ENCODE results near the gene RRAS. TPM values are rescaled to one million over a fixed set of nuclear protein-coding genes. Genes with fewer than 3 reads are reported as not detected.

The RRAS gene
- total RNA-seq, 1 donor from 2014 or later, result 4.7 TPM

DNA sequence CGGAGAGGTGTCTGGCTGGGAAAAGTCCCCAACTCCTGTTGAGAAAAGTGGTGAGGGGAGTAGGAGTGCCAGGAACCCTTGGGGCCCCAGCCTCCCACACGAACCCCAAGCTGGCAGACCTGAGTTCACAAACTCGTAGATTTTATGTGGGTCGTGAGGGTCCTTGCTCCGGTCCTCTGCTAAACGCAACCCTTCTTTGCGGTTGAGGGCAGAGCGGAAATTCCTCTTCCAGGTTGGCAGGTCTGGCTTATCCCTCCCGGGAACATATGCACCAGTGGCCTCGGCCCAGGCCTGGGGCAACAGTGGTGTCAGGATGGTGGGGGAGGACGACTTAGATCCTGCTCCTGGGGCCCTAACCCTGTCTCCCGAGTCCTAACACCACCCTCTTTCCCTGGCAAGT, 23.3 kb upstream of the RRAS start:
- H3K9me3 Mint-ChIP-seq (ENCODE audit: unreplicated experiment), result peaks cover 8% of the 10 kb centered on the region
- TF ChIP-seq, protein P1, sequence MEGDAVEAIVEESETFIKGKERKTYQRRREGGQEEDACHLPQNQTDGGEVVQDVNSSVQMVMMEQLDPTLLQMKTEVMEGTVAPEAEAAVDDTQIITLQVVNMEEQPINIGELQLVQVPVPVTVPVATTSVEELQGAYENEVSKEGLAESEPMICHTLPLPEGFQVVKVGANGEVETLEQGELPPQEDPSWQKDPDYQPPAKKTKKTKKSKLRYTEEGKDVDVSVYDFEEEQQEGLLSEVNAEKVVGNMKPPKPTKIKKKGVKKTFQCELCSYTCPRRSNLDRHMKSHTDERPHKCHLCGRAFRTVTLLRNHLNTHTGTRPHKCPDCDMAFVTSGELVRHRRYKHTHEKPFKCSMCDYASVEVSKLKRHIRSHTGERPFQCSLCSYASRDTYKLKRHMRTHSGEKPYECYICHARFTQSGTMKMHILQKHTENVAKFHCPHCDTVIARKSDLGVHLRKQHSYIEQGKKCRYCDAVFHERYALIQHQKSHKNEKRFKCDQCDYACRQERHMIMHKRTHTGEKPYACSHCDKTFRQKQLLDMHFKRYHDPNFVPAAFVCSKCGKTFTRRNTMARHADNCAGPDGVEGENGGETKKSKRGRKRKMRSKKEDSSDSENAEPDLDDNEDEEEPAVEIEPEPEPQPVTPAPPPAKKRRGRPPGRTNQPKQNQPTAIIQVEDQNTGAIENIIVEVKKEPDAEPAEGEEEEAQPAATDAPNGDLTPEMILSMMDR (IDR thresholded peaks at IDR 0.05; ENCODE audit: partially characterized antibody, unreplicated experiment), result no peak
- no peaks in the 10 kb centered on the region for H3K36me3 Mint-ChIP-seq (ENCODE audit: unreplicated experiment)
- H3K4me1 Mint-ChIP-seq (ENCODE audit: low read depth, unreplicated experiment), result peaks cover 4% of the 10 kb centered on the region
- peaks cover 3% of the 10 kb centered on the region for H3K27me3 Mint-ChIP-seq (ENCODE audit: unreplicated experiment)
- H3K27ac Mint-ChIP-seq (ENCODE audit: unreplicated experiment), result no peak overlapping the region
- no peak overlapping the region for H3K4me3 Mint-ChIP-seq (ENCODE audit: unreplicated experiment)
- no peak for DNase-seq

DNA sequence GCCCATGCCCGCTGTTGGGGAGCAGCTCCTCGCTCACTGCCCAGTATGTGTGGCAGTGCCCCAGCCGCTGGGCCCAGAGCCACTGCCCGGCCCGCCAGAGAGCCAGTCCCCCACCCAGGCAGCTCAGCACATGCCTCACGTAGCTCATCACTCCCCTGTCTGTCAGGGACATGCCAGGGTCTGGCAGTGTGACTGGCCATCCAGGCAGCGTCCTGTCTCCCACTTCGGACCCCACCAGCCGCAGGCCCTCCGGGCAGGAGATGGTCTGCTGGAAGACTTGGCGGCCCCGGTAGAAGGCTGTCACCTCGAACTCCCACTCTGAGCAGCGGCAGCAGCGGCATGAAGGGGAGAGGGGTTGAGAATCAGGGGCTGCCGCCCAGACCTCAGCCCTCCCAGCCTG, 22.1 kb upstream of the RRAS start:
- Mint-ChIP-seq H3K9me3 (ENCODE audit: unreplicated experiment) (peaks cover 8% of the 10 kb centered on the region), H3K27me3 (ENCODE audit: unreplicated experiment) (peaks cover 6% of the 10 kb centered on the region), H3K4me3 (ENCODE audit: unreplicated experiment) (no peak overlapping the region), H3K27ac (ENCODE audit: unreplicated experiment) (no peak overlapping the region), H3K36me3 (ENCODE audit: unreplicated experiment) (no peaks in the 10 kb centered on the region), H3K4me1 (ENCODE audit: low read depth, unreplicated experiment) (peaks cover 7% of the 10 kb centered on the region)
- no peak for DNase-seq
- TF ChIP-seq, protein P1 (IDR thresholded peaks at IDR 0.05; ENCODE audit: partially characterized antibody, unreplicated experiment), result no peak

DNA sequence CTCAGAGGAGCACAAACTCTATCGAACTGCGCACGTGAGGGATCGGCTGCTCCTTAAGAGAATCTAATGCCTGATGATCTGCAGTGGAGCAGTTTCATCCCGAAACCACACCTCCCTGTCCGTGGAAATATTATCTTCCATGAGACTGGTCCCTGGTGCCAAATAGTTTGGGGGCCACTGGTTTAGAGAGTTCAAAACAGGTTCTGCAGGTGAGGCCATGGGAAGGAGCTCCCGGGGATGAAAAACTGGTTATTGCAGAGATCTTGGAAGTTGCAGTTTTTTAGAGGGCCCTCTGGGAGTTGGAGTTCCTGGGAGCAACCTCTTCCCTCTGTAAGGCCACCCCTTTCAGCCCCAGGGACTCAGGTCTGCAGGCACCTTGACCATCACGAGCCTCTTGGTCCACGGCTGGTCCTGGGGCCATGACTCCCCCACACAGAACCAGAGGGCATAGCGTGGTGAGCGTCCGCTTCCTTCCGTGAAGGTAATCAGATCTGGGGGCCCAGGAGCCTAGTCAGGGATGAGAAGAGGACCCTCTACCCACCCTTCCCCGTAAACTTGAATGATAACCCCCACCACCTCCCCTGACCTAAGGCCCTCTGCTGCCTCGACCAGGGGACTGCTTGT, 20.5 kb upstream of the RRAS start:
- Mint-ChIP-seq H3K4me3 (ENCODE audit: unreplicated experiment) (no peak overlapping the region), H3K36me3 (ENCODE audit: unreplicated experiment) (no peaks in the 10 kb centered on the region), H3K9me3 (ENCODE audit: unreplicated experiment) (peaks cover 8% of the 10 kb centered on the region), H3K27ac (ENCODE audit: unreplicated experiment) (no peak overlapping the region), H3K4me1 (ENCODE audit: low read depth, unreplicated experiment) (peaks cover 14% of the 10 kb centered on the region), H3K27me3 (ENCODE audit: unreplicated experiment) (peaks cover 8% of the 10 kb centered on the region)
- DNase-seq, result no peak
- TF ChIP-seq, protein P1 (IDR thresholded peaks at IDR 0.05; ENCODE audit: partially characterized antibody, unreplicated experiment), result no peak

DNA sequence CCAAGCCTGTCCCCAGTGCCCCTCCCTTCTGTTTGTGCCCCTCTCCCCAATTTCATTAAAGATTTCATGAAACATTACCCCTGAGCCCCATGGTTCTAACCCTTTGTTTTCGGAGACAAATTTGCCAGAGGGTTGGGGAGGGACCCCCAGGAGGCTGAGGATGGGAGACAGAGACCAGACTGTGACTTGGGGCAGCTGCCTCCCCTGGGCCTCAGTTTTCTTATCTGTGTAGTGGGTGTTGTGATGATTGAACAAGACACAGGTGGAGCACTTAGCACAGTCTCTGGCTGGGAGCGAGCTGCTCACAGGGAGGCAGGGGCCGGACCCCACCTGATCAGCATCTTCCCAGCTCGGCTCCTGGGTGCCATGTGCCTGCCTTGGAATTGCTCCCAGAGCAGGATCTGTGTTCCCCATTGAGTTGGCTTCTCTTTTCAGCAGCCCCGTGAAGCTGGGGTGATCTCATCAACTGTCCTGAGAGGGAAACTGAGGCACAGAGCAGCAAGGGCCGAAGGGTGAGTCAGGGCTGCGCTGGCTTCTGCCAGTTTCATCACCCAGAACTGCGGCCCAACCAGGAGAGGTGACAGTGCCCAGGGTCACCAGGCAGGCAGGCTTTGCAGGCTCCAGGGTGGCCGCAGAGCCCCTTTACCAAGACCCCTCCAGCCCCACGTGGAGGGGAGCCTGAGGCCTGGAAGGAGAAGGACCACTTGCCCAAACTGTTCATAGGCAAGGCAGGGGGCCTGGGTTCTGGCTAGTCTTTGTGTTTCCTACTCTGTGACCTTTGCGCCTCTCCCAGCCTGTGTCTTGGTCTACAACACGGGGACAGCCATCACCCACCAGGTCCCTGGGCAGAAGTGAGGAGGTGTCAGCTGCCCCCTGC, 18.9 kb upstream of the RRAS start:
- H3K9me3 Mint-ChIP-seq (ENCODE audit: unreplicated experiment), result peaks cover 6% of the 10 kb centered on the region
- no peak overlapping the region for H3K4me3 Mint-ChIP-seq (ENCODE audit: unreplicated experiment)
- TF ChIP-seq, protein P1 (IDR thresholded peaks at IDR 0.05; ENCODE audit: partially characterized antibody, unreplicated experiment), result no peak
- peaks cover 12% of the 10 kb centered on the region for H3K4me1 Mint-ChIP-seq (ENCODE audit: low read depth, unreplicated experiment)
- no peak for DNase-seq
- no peak overlapping the region for H3K27ac Mint-ChIP-seq (ENCODE audit: unreplicated experiment)
- H3K27me3 Mint-ChIP-seq (ENCODE audit: unreplicated experiment), result peaks cover 5% of the 10 kb centered on the region
- H3K36me3 Mint-ChIP-seq (ENCODE audit: unreplicated experiment), result no peaks in the 10 kb centered on the region

DNA sequence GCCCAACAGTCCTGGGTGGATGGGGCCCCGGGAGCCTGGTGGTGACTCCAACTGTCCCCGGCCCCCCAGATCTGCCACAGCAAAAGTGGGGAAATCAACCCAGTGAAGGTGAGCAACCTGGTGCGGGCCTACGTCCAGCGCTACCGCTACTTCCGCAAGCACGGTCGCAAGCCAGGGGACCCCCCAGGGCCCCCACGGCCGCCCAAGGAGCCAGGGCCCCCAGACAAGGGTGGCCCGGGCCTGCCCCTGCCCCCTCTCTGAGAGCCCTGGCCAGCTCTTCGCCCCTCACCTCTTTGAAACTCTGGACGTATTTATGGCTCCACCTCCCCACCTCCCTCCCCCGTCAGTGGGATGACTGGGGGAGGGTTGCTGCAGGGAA, 18.2 kb upstream of the RRAS start:
- TF ChIP-seq, protein P1 (IDR thresholded peaks at IDR 0.05; ENCODE audit: partially characterized antibody, unreplicated experiment), result no peak
- peaks cover 5% of the 10 kb centered on the region for H3K27me3 Mint-ChIP-seq (ENCODE audit: unreplicated experiment)
- H3K4me3 Mint-ChIP-seq (ENCODE audit: unreplicated experiment), result no peak overlapping the region
- no peak for DNase-seq
- peaks cover 12% of the 10 kb centered on the region for H3K4me1 Mint-ChIP-seq (ENCODE audit: low read depth, unreplicated experiment)
- H3K36me3 Mint-ChIP-seq (ENCODE audit: unreplicated experiment), result no peaks in the 10 kb centered on the region
- no peak overlapping the region for H3K27ac Mint-ChIP-seq (ENCODE audit: unreplicated experiment)
- peaks cover 6% of the 10 kb centered on the region for H3K9me3 Mint-ChIP-seq (ENCODE audit: unreplicated experiment)

All from glutamatergic neuron (in vitro differentiated cells).